H1 (cell line): ENCODE measurements around the gene CBS. TPM values are rescaled to one million over a fixed set of nuclear protein-coding genes. Genes with fewer than 3 reads are reported as not detected.

Experiments
- CTCF ChIA-PET: fragments of 300-600 bp; sonication (Branson Sonifier 250); formaldehyde crosslinking; loops from one replicate; lab custom pipeline; 2021; ENCODE audit not compliant: partially characterized antibody; lab: Charles Lee
- POLR2A ChIA-PET: fragments of 300-600 bp; sonication (Branson Sonifier 250); formaldehyde crosslinking; loops from one replicate; lab custom pipeline; 2021; ENCODE audit warnings: inconsistent platforms; ENCODE audit not compliant: partially characterized antibody; lab: Charles Lee
- DNase-seq, 2 experiments: peaks; one replicate each; pipeline versions ENCODE4 v3.0.0 to v3.0.0-alpha.2; 2010 to 2022; ENCODE audit warnings: low spot score in 2 of 2, low read depth in 1 of 2, mixed read lengths in 1 of 2
- FAIRE-seq: peaks from 2 replicates; lab custom pipeline; 2011; peaks lifted over from hg19 to GRCh38; lab: Jason Lieb, UNC
- H2AFZ ChIP-seq: 2 replicates; pipeline ENCODE4 v1.8.1; 2012; ENCODE audit warnings: low read length, inconsistent platforms
- H2AK5ac ChIP-seq: 2 replicates; pipeline ENCODE4 v1.6.1; 2013; ENCODE audit warnings: low read depth, low read length
- H2BK120ac ChIP-seq: replicated peaks from 2 replicates; pipeline ENCODE3; 2013; ENCODE audit warnings: low read depth, low read length, inconsistent platforms
- H2BK12ac ChIP-seq: 2 replicates; pipeline ENCODE4 v1.6.1; 2013; ENCODE audit warnings: low read depth, low read length
- H2BK15ac ChIP-seq: 2 replicates; pipeline ENCODE4 v1.6.1; 2013; ENCODE audit warnings: low read length
- H2BK20ac ChIP-seq: 2 replicates; pipeline ENCODE4 v1.6.1; 2013; ENCODE audit warnings: low read length
- H2BK5ac ChIP-seq: 2 replicates; pipeline ENCODE4 v1.6.1; 2013; ENCODE audit warnings: low read depth, low read length
- H3K14ac ChIP-seq: 2 replicates; pipeline ENCODE4 v1.6.1; 2013; ENCODE audit warnings: inconsistent platforms; ENCODE audit not compliant: insufficient read length
- H3K18ac ChIP-seq: 2 replicates; pipeline ENCODE4 v1.6.1; 2013; ENCODE audit warnings: low read length; ENCODE audit errors: extremely low read depth
- H3K23ac ChIP-seq: 2 replicates; pipeline ENCODE4 v1.6.1; 2013; ENCODE audit warnings: inconsistent platforms; ENCODE audit not compliant: insufficient read length
- H3K23me2 ChIP-seq: 2 replicates; pipeline ENCODE4 v1.6.1; 2013; ENCODE audit warnings: low read depth, low read length
- H3K27ac ChIP-seq: 2 replicates; pipeline ENCODE4 v1.6.1; 2011; ENCODE audit warnings: low read depth, low read length, inconsistent platforms
- H3K27me3 ChIP-seq, 4 experiments: replicated peaks in 1 of 4; 1 replicate in 1 of 4; 2 replicates in 3 of 4; pipeline versions ENCODE4 v1.6.1 to v1.8.1; 2011 to 2013; ENCODE audit warnings: low read length in 3 of 4, mild to moderate bottlenecking in 3 of 4, inconsistent platforms in 2 of 4, mixed read lengths in 2 of 4, moderate library complexity in 1 of 4; ENCODE audit not compliant: control insufficient read depth in 3 of 4, insufficient read depth in 3 of 4; ENCODE audit errors: extremely low read depth in 1 of 4
- H3K36me3 ChIP-seq, 4 experiments: 2 replicates each; pipeline versions ENCODE4 v1.6.1 to v1.8.1; 2011 to 2013; ENCODE audit warnings: mild to moderate bottlenecking in 4 of 4, low read length in 3 of 4, moderate library complexity in 2 of 4, control low read depth in 1 of 4, inconsistent platforms in 1 of 4; ENCODE audit not compliant: insufficient read depth in 4 of 4, control insufficient read depth in 2 of 4
- H3K4ac ChIP-seq: replicated peaks from 2 replicates; pipeline ENCODE3; 2013; ENCODE audit warnings: low read length, low read depth, mixed read lengths, inconsistent platforms; ENCODE audit not compliant: insufficient read length
- H3K4me1 ChIP-seq, 4 experiments: replicated peaks in 1 of 4; 1 replicate in 1 of 4; 2 replicates in 3 of 4; pipeline versions ENCODE4 v1.6.1 to v1.8.1; 2011 to 2013; ENCODE audit warnings: low read length in 3 of 4, inconsistent platforms in 2 of 4, mixed read lengths in 1 of 4; ENCODE audit not compliant: insufficient read depth in 4 of 4, control insufficient read depth in 3 of 4
- H3K4me2 ChIP-seq, 2 experiments: 2 replicates each; pipeline versions ENCODE4 v1.6.1 to v1.8.1; 2011 to 2013; ENCODE audit warnings: low read depth in 2 of 2, low read length in 2 of 2, control low read depth in 1 of 2, inconsistent platforms in 1 of 2, mild to moderate bottlenecking in 1 of 2; ENCODE audit not compliant: insufficient read depth in 1 of 2
- H3K4me3 ChIP-seq, 4 experiments: fragments of 200-600, 300-600 bp in 1 of 4; sonication (generic), shearing (Covaris generic), sonication (Bioruptor Twin) in 1 of 4; 2 replicates each; pipeline versions ENCODE4 v1.5.1 to v1.8.1; 2011 to 2016; ENCODE audit warnings: low read length in 4 of 4, low read depth in 3 of 4, control low read depth in 2 of 4, inconsistent platforms in 2 of 4, mild to moderate bottlenecking in 2 of 4, mixed read lengths in 1 of 4, moderate library complexity in 1 of 4; ENCODE audit not compliant: insufficient read depth in 2 of 4; ENCODE audit errors: extremely low read depth in 1 of 4
- H3K56ac ChIP-seq: replicated peaks from 2 replicates; pipeline ENCODE3; 2013; ENCODE audit warnings: low read depth, mild to moderate bottlenecking, mixed read lengths, low read length, inconsistent platforms; ENCODE audit not compliant: insufficient read length
- H3K79me1 ChIP-seq: 2 replicates; pipeline ENCODE4 v1.6.1; 2013; ENCODE audit warnings: low read depth, low read length, control low read depth
- H3K79me2 ChIP-seq, 2 experiments: 2 replicates each; pipeline versions ENCODE4 v1.6.1 to v1.8.1; 2012 to 2013; ENCODE audit warnings: low read length in 2 of 2, mild to moderate bottlenecking in 2 of 2, inconsistent platforms in 1 of 2; ENCODE audit not compliant: insufficient read depth in 2 of 2, control insufficient read depth in 1 of 2
- H3K9ac ChIP-seq, 4 experiments: replicated peaks in 1 of 4; 1 replicate in 1 of 4; 2 replicates in 3 of 4; pipeline versions ENCODE4 v1.6.1 to v1.8.1; 2011 to 2013; ENCODE audit warnings: low read depth in 3 of 4, low read length in 3 of 4, control low read depth in 2 of 4, mild to moderate bottlenecking in 2 of 4, moderate library complexity in 2 of 4, inconsistent platforms in 1 of 4; ENCODE audit errors: extremely low read depth in 1 of 4
- H3K9me3 ChIP-seq, 2 experiments: 2 replicates each; pipeline versions ENCODE4 v1.6.1 to v1.8.1; 2012 to 2013; ENCODE audit warnings: mild to moderate bottlenecking in 2 of 2, moderate library complexity in 2 of 2, control low read depth in 1 of 2, inconsistent platforms in 1 of 2, low read depth in 1 of 2, low read length in 1 of 2, mixed read lengths in 1 of 2; ENCODE audit not compliant: insufficient read depth in 2 of 2
- H4K20me1 ChIP-seq, 2 experiments: replicated peaks in 1 of 2; 2 replicates each; pipeline versions ENCODE3 to v1.8.1; 2011 to 2013; ENCODE audit warnings: inconsistent platforms in 2 of 2, low read length in 2 of 2, mild to moderate bottlenecking in 1 of 2; ENCODE audit not compliant: insufficient read depth in 2 of 2, control insufficient read depth in 1 of 2
- H4K5ac ChIP-seq: 2 replicates; pipeline ENCODE4 v1.6.1; 2013; ENCODE audit warnings: low read length, low read depth, mixed read lengths, inconsistent platforms; ENCODE audit not compliant: insufficient read length
- H4K8ac ChIP-seq: 2 replicates; pipeline ENCODE4 v1.8.0; 2013; ENCODE audit warnings: mild to moderate bottlenecking, moderate library complexity, low read length, inconsistent platforms; ENCODE audit not compliant: insufficient read depth; ENCODE audit errors: extremely low read depth
- H4K91ac ChIP-seq: replicated peaks from 2 replicates; pipeline ENCODE3; 2013; ENCODE audit warnings: low read length, mixed read lengths, inconsistent platforms; ENCODE audit not compliant: insufficient read length
- EGR1 ChIP-seq: IDR thresholded peaks from 2 replicates; pipeline ENCODE4 v1.6.1; 2011; ENCODE audit warnings: low read depth, low read length, borderline replicate concordance
- HDAC6 ChIP-seq: IDR thresholded peaks from one replicate; pipeline ENCODE4 v1.7.1; 2012; ENCODE audit warnings: low read depth, mild to moderate bottlenecking, inconsistent platforms, low read length, moderate library complexity
- RAD21 ChIP-seq, 2 experiments: IDR thresholded peaks in 1 of 2; conservative IDR thresholded peaks in 1 of 2; 2 replicates each; pipeline ENCODE4 v1.6.1; 2011; ENCODE audit warnings: low read depth in 2 of 2, low read length in 2 of 2, improper control_type of control experiment in 1 of 2, inconsistent platforms in 1 of 2, mild to moderate bottlenecking in 1 of 2, moderate library complexity in 1 of 2
- RFX5 ChIP-seq: IDR thresholded peaks from 2 replicates; pipeline ENCODE4 v1.6.1; 2011; ENCODE audit warnings: low read depth, low read length, improper control_type of control experiment, borderline replicate concordance
- SIX5 ChIP-seq: IDR thresholded peaks from 2 replicates; pipeline ENCODE4 v1.6.1; 2011; ENCODE audit warnings: mild to moderate bottlenecking, low read depth, low read length
- TEAD4 ChIP-seq: IDR thresholded peaks from 2 replicates; pipeline ENCODE4 v1.6.1; 2012; ENCODE audit warnings: low read depth, low read length, inconsistent platforms, mixed read lengths
- WGBS, 2 experiments: shearing (Covaris generic) in 1 of 2; methylation state at CpG; one replicate each; pipeline versions ENCODE4 v1.1.6 to v1.1.7; 2013 to 2015; ENCODE audit warnings: low lambda C conversion rate in 2 of 2, mixed read lengths in 2 of 2, inconsistent platforms in 1 of 2, low coverage in 1 of 2, missing lambda C conversion rate in 1 of 2; ENCODE audit not compliant: insufficient replicate concordance in 2 of 2, insufficient coverage in 1 of 2, insufficient read length in 1 of 2; ENCODE audit errors: extremely low coverage in 1 of 2, missing lambda C conversion rate in 1 of 2; 5-methylcytosine and 5-hydroxymethylcytosine counted together
- polyA plus RNA-seq, 7 experiments: library from polyadenylated mRNA; depleted of rRNA in 3 of 7; stranded (reverse) in 5 of 7; unstranded in 2 of 7; fragments of >200 nt in 5 of 7; fragments of 200-250 nt in 2 of 7; gene quantifications; 1 replicate in 5 of 7; 2 replicates in 1 of 7; 4 replicates in 1 of 7; pipeline versions ENCODE4 v1.2.1 to v1.2.3, GENCODE V29; 2011 to 2013; ENCODE audit warnings: missing spikeins in 2 of 7, mixed read lengths in 2 of 7
- total RNA-seq: library from RNA; stranded (reverse); fragmentation: NEBNext Ultra II Directional; extraction: Animal tissue kit (Norgen Biotek cat#: 25700); gene quantifications from 2 replicates; pipeline ENCODE4 v1.2.1, GENCODE V29; 2021

Gene CBS
- total and polyA plus RNA-seq, 2 of the 8 experiments (the other 6 are each of a cell fraction or from before 2014, with no cell fraction given): 114 to 455 TPM

- Histone ChIP-seq H3K27ac (no peak overlapping the region), H3K9me3 (no peaks in the 10 kb centered on the region), H3K9ac (no peak overlapping the region), H4K5ac (no peak overlapping the region), H3K79me2 (no peaks in the 10 kb centered on the region), H2AFZ (no peak overlapping the region), H2BK15ac (no peak overlapping the region), H3K4me1 (0 out of 7 replicates have a peak, but pooled peaks cover 0 to 2% (median 0%) of the 10 kb centered on the region in 4 experiments), H4K8ac (no peak overlapping the region), H3K4me2 (no peak overlapping the region), H3K36me3 (peaks cover 5 to 37% (median 12%) of the 10 kb centered on the region in 4 experiments; a peak in 7 of 8 replicates), H3K4ac (no peak overlapping the region), H2AK5ac (no peak overlapping the region), H3K23ac (no peak overlapping the region), H3K4me3 (no peak overlapping the region), H4K91ac (no peak overlapping the region), H2BK120ac (no peak overlapping the region), H3K27me3 (no peaks in the 10 kb centered on the region), H3K56ac (no peak overlapping the region), H3K14ac (no peak overlapping the region), H2BK12ac (no peak overlapping the region), H4K20me1 (no peaks in the 10 kb centered on the region), H2BK20ac (no peak overlapping the region), H3K23me2 (0 out of 2 replicates have a peak, but pooled peaks cover 2% of the 10 kb centered on the region), H3K18ac (no peak overlapping the region)
- ChIA-PET CTCF (no interaction called here), POLR2A (interaction anchor here (2.2 kb wide), 1 partner anchor 9 kb away, joined by 5 read pairs; no protein-coding TSS in a partner anchor)
- DNase-seq: no peak
- 92% methylated on average over 6 of the region's 6 CpGs; no CpG with 5 or more reads in 1 of the 2 experiments for WGBS, 2 experiments
- TF ChIP-seq SIX5: no peak
- no peak for TF ChIP-seq RFX5
- TF ChIP-seq TEAD4: 0 out of 2 replicates have a peak, but pooled peaks have one; percentile 19
- no peak for TF ChIP-seq HDAC6
- TF ChIP-seq EGR1: no peak
- TF ChIP-seq RAD21 (IDR thresholded peaks at IDR 0.05 in 1 of 2, conservative IDR thresholded peaks at IDR 0.05 in 1 of 2; ENCODE audit: low read depth in 2 of 2, low read length in 2 of 2): no peak
- TF ChIP-seq, all 59 proteins: peak for 1
- no peak for FAIRE-seq
- H2BK5ac ChIP-seq: no peak overlapping the region
- H3K79me1 ChIP-seq: no peaks in the 10 kb centered on the region; the same call in 1 of the 2 replicates
These were observed 49.9 kb downstream of the CBS start for GRCh38 chr21:43025636-43026180.
